ENCODE results near the gene H6PD. TPM values are rescaled to one million over a fixed set of nuclear protein-coding genes. Genes with fewer than 3 reads are reported as not detected.

The H6PD gene
- total RNA-seq, 2 experiments from 2014 or later, result 13.2 to 13.5 TPM

Other genes with a start within 250 kb of the H6PD start
- gene SLC2A7, start 208.4 kb upstream of the H6PD start, total RNA-seq, result not detected
- not detected for gene SLC2A5, start 165.1 kb upstream of the H6PD start, total RNA-seq
- 1 to 10 TPM; 3.6 to 4.5 TPM for gene GPR157, start 105.7 kb upstream of the H6PD start, total RNA-seq
- gene SPSB1, start 58.1 kb downstream of the H6PD start, total RNA-seq, result 1 to 10 TPM; 8.2 to 9.0 TPM

Data from activated CD8-positive, alpha-beta memory T cell treated with anti-CD3 and anti-CD28 coated beads, Interleukin-2, amount 10 ng/mL, durations not matched to agents 7 days and 5 days (primary cell).